ENCODE measurements around the gene RHOJ. TPM values are rescaled to one million over a fixed set of nuclear protein-coding genes. Genes with fewer than 3 reads are reported as not detected.

The RHOJ gene
- total and polyA plus RNA-seq, 4 donors: 1.0 to 1.7 (median 1.2) TPM

GRCh38 chr14:63203618-63204406 is 431 bp upstream of the RHOJ start:
- WGBS: 15% methylated on average over 11 of the region's 11 CpGs
- Histone ChIP-seq H3K27me3 (ENCODE audit: control insufficient read depth in 4 of 4, insufficient read depth in 4 of 4, low read length in 3 of 4) (no peaks in the 10 kb centered on the region), H3K36me3 (ENCODE audit: control insufficient read depth in 4 of 4, insufficient read depth in 3 of 4, low read depth in 1 of 4, low read length in 3 of 4) (no peaks in the 10 kb centered on the region), H3K27ac (ENCODE audit: low read depth in 1 of 2, low read length in 2 of 2) (peak overlapping the region; percentile 1 to 64), H3K4me3 (ENCODE audit: low read depth in 1 of 3, low read length in 3 of 3) (no peak overlapping the region), H3K9me3 (ENCODE audit: control insufficient read depth in 4 of 4, low read length in 3 of 4) (no peaks in the 10 kb centered on the region), H3K9ac (ENCODE audit: low read depth in 1 of 2, low read length in 2 of 2) (no peak overlapping the region), H3K4me1 (ENCODE audit: control insufficient read depth in 4 of 4, insufficient read depth in 4 of 4, low read length in 3 of 4) (no peaks in the 10 kb centered on the region)
- no peak for TF ChIP-seq FOXA2 (IDR thresholded peaks at IDR 0.05)
- peak; percentile 62 for TF ChIP-seq NR2F2 (IDR thresholded peaks at IDR 0.05)
- TF ChIP-seq ZBTB33 (IDR thresholded peaks at IDR 0.05): no peak
- peak; percentile 28 for TF ChIP-seq MAX (IDR thresholded peaks at IDR 0.05)
- TF ChIP-seq GABPA (IDR thresholded peaks at IDR 0.05 in 1 of 2, conservative IDR thresholded peaks at IDR 0.05 in 1 of 2): no peak
- TF ChIP-seq SP1 (IDR thresholded peaks at IDR 0.05): peak; percentile 42
- TF ChIP-seq RAD21 (IDR thresholded peaks at IDR 0.05): peak; percentile 26 to 40
- TF ChIP-seq YY1 (IDR thresholded peaks at IDR 0.05): peak; percentile 76
- no peak for TF ChIP-seq HNF4A (conservative IDR thresholded peaks at IDR 0.05)
- TF ChIP-seq RXRA (IDR thresholded peaks at IDR 0.05): peak in 1 of 2 donors; percentile 3
- DNase-seq (ENCODE audit: low spot score): peak; percentile 34

GRCh38 chr14:63205044-63205575 is 867 bp downstream of the RHOJ start:
- Histone ChIP-seq H3K9me3 (ENCODE audit: control insufficient read depth in 4 of 4, low read length in 3 of 4) (no peaks in the 10 kb centered on the region), H3K4me3 (ENCODE audit: low read depth in 1 of 3, low read length in 3 of 3) (peak overlapping the region in 1 of 3 donors; percentile 34), H3K27ac (ENCODE audit: low read depth in 1 of 2, low read length in 2 of 2) (peak overlapping the region; percentile 58 to 64), H3K4me1 (ENCODE audit: control insufficient read depth in 4 of 4, insufficient read depth in 4 of 4, low read length in 3 of 4) (no peaks in the 10 kb centered on the region), H3K9ac (ENCODE audit: low read depth in 1 of 2, low read length in 2 of 2) (no peak overlapping the region), H3K27me3 (ENCODE audit: control insufficient read depth in 4 of 4, insufficient read depth in 4 of 4, low read length in 3 of 4) (no peaks in the 10 kb centered on the region), H3K36me3 (ENCODE audit: control insufficient read depth in 4 of 4, insufficient read depth in 3 of 4, low read depth in 1 of 4, low read length in 3 of 4) (no peaks in the 10 kb centered on the region)
- 59% methylated on average over 10 of the region's 10 CpGs for WGBS
- DNase-seq (ENCODE audit: low spot score): no peak
- TF ChIP-seq FOXA1 (IDR thresholded peaks at IDR 0.05): no peak
- TF ChIP-seq NR2F2 (IDR thresholded peaks at IDR 0.05): no peak
- no peak for TF ChIP-seq ATF3 (IDR thresholded peaks at IDR 0.05)
- TF ChIP-seq GABPA (IDR thresholded peaks at IDR 0.05 in 1 of 2, conservative IDR thresholded peaks at IDR 0.05 in 1 of 2): no peak
- no peak for TF ChIP-seq EGR1 (IDR thresholded peaks at IDR 0.05; ENCODE audit: low read depth in 2 of 2)
- TF ChIP-seq HNF4A (conservative IDR thresholded peaks at IDR 0.05): no peak
- TF ChIP-seq SP1 (IDR thresholded peaks at IDR 0.05): no peak
- no peak for TF ChIP-seq TAF1 (conservative IDR thresholded peaks at IDR 0.05)
- TF ChIP-seq REST (IDR thresholded peaks at IDR 0.05): no peak
- TF ChIP-seq FOXA2 (IDR thresholded peaks at IDR 0.05): no peak
- no peak for TF ChIP-seq JUND (IDR thresholded peaks at IDR 0.05)
- TF ChIP-seq ZBTB33 (IDR thresholded peaks at IDR 0.05): no peak
- no peak for TF ChIP-seq CTCF (IDR thresholded peaks at IDR 0.05; ENCODE audit: low read depth, low read length, missing input control)
- TF ChIP-seq RXRA (IDR thresholded peaks at IDR 0.05): no peak
- no peak for TF ChIP-seq YY1 (IDR thresholded peaks at IDR 0.05)
- no peak for TF ChIP-seq RAD21 (IDR thresholded peaks at IDR 0.05)
- TF ChIP-seq MAX (IDR thresholded peaks at IDR 0.05): no peak
- TF ChIP-seq HNF4G (IDR thresholded peaks at IDR 0.05): no peak

Measured in liver (tissue), 9 donors.